Measurements from ENCODE around the gene HECW1.
"Not testable (repeated sequence)": the region's sequence is repeated elsewhere in the genome, so short reads cannot be mapped to it uniquely, and the experiment has no call there.

HECW1 gene

GRCh38 chr7:43590862-43591557 lies 478.6 kb downstream of the HECW1 start:
- no peak overlapping the region for H3K4me3 ChIP-seq (ENCODE audit: low read depth, low read length)
- DNase-seq (ENCODE audit: low read depth, low spot score) = no peak
- ChIA-PET CTCF (interaction anchor here (1.0 to 1.9 kb wide), 5 partner anchors 9 to 130 kb away, joined by 4 to 19 read pairs (median 4); partner anchors contain the start of gene STK17A), POLR2A (no interaction called here)
- no peak for TF ChIP-seq CTCF (IDR thresholded peaks at IDR 0.05; ENCODE audit: insufficient read depth, low read length, missing control alignments)

GRCh38 chr7:43591558-43592180 lies 479.2 kb downstream of the HECW1 start:
- CTCF ChIA-PET = interaction anchor here (1.2 to 1.9 kb wide), 5 partner anchors 9 to 109 kb away, joined by 4 to 19 read pairs (median 9); partner anchors contain the start of gene STK17A
- DNase-seq (ENCODE audit: low read depth, low spot score) = no peak
- POLR2A ChIA-PET = interaction anchor here (1.4 kb wide), 1 partner anchor 9 kb away, joined by 6 read pairs; the partner anchor contains the start of gene STK17A
- H3K4me3 ChIP-seq (ENCODE audit: low read depth, low read length) = no peak overlapping the region
- TF ChIP-seq CTCF (IDR thresholded peaks at IDR 0.05; ENCODE audit: insufficient read depth, low read length, missing control alignments) = no peak

- DNase-seq (ENCODE audit: low read depth, low spot score) = no peak
- ChIA-PET POLR2A (interaction anchor here (1.4 kb wide), 1 partner anchor 9 kb away, joined by 6 read pairs; the partner anchor contains the start of gene STK17A), CTCF (interaction anchor here (1.2 to 1.4 kb wide), 3 partner anchors 9 to 108 kb away, joined by 5 to 10 read pairs (median 9); partner anchors contain the start of gene STK17A)
- no peak for TF ChIP-seq CTCF (IDR thresholded peaks at IDR 0.05; ENCODE audit: insufficient read depth, low read length, missing control alignments)
- no peak overlapping the region for H3K4me3 ChIP-seq (ENCODE audit: low read depth, low read length)
These were observed 479.9 kb downstream of the HECW1 start for GRCh38 chr7:43592326-43592725.

- ChIA-PET CTCF (interaction anchor here (1.2 to 1.4 kb wide), 3 partner anchors 10 to 107 kb away, joined by 5 to 10 read pairs (median 9); partner anchors contain the start of gene STK17A), POLR2A (interaction anchor here (1.4 kb wide), 1 partner anchor 10 kb away, joined by 6 read pairs; the partner anchor contains the start of gene STK17A)
- no peak overlapping the region for H3K4me3 ChIP-seq (ENCODE audit: low read depth, low read length)
- DNase-seq (ENCODE audit: low read depth, low spot score) = no peak
- no peak for TF ChIP-seq CTCF (IDR thresholded peaks at IDR 0.05; ENCODE audit: insufficient read depth, low read length, missing control alignments)
These were observed 480.6 kb downstream of the HECW1 start for GRCh38 chr7:43593010-43593409.

- ChIA-PET CTCF (interaction anchor here (1.5 to 2.9 kb wide), 2 partner anchors 11 to 245 kb away, joined by 6 to 11 read pairs; partner anchors contain the start of gene STK17A), POLR2A (no interaction called here)
- TF ChIP-seq CTCF (IDR thresholded peaks at IDR 0.05; ENCODE audit: insufficient read depth, low read length, missing control alignments) = no peak
- no peak overlapping the region for H3K4me3 ChIP-seq (ENCODE audit: low read depth, low read length)
- no peak for DNase-seq (ENCODE audit: low read depth, low spot score)
These were observed 481.6 kb downstream of the HECW1 start for GRCh38 chr7:43594020-43594419.

- DNase-seq (ENCODE audit: low read depth, low spot score); POLR2A ChIA-PET; H3K4me3 ChIP-seq (ENCODE audit: low read depth, low read length): not testable (repeated sequence)
- CTCF ChIA-PET = interaction anchor here (0.9 to 2.9 kb wide), 4 partner anchors 14 to 243 kb away, joined by 3 to 11 read pairs (median 6); partner anchors contain the start of gene STK17A
These were observed 484.0 kb downstream of the HECW1 start for GRCh38 chr7:43596426-43596825.
